GM19455 (cell line): Measurements from ENCODE around the gene GLRA3.

Experiments
- ATAC-seq: cut with Tn5 transposase; IDR thresholded peaks from one replicate; pipeline ENCODE4 v1.9.1; 2021; ENCODE audit not compliant: unreplicated experiment

Gene GLRA3

DNA sequence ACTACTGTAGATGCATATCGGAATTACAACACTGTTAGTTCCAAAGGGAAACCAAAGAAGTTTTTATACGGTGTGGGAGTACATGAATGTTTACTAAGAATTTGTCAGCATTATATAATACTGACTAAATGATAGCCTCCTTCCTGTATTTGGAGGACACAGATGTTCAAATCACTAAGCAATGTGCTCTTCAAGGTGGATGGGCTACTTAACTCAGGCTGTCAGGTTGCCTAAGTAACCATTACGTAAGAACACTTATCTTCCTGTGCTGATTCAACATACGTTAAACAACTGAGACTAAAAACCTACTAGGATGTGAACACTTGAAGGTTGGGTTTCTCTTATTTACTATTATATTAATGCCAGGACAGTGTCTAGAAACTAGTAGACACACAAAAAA is 224.8 kb downstream of the GLRA3 start:
- no peak for ATAC-seq

DNA sequence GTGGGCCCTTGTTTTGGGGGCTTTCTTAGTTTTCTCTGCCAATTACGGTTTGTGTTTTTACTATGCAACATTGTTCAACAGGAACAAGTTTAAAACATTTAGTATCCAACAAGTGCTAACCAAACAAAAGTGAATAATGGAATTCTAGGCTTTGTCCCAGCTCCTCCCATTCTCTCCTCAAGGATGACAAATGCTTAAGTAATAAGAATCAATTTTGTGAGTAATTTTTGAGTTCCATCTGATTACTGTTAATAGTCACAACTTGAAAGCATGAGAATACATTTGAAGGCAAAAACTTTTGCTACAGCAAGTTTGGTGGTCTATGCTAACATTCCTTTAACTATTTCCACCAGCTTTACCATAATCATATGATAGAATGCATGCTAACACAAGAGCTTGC is 228.7 kb downstream of the GLRA3 start:
- no peak for ATAC-seq

DNA sequence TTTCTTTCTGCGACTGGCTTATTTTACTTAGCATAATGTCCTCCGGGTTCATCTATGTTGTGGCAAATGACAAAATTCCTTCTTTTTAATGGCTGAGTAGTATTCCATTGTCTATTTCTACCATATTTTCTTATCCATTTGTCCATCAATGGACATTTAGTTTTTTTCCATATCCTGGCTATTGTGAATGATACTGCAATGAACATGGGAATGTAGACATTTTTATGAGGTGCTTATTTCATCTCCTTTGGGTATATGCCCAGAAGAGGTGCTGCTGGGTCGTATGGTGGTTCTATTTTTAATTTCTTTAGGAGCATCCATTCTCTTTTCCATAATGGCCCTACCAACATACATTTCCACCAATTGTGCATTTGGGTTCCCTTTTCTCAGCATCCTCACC is 230.2 kb downstream of the GLRA3 start:
- no peak for ATAC-seq

DNA sequence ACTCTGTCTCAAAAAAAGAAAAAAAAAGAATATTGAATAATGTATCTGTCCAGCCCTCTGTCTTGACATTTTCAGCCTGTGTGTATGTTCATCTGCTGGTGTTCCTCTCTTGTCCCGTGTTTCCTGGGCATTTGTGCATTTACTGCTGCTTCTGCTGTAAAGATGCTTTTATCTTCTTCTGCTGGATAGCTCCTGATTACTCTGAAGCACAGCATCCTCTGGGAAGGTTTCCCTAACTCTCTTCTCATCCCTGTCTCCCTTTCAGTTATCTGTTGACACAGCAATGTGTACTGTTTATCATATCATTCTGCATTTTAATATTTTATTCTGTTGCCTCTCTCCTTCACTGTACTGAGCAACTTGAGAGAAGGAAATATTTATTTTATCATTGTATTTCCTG is 232.5 kb downstream of the GLRA3 start:
- no peak for ATAC-seq

DNA sequence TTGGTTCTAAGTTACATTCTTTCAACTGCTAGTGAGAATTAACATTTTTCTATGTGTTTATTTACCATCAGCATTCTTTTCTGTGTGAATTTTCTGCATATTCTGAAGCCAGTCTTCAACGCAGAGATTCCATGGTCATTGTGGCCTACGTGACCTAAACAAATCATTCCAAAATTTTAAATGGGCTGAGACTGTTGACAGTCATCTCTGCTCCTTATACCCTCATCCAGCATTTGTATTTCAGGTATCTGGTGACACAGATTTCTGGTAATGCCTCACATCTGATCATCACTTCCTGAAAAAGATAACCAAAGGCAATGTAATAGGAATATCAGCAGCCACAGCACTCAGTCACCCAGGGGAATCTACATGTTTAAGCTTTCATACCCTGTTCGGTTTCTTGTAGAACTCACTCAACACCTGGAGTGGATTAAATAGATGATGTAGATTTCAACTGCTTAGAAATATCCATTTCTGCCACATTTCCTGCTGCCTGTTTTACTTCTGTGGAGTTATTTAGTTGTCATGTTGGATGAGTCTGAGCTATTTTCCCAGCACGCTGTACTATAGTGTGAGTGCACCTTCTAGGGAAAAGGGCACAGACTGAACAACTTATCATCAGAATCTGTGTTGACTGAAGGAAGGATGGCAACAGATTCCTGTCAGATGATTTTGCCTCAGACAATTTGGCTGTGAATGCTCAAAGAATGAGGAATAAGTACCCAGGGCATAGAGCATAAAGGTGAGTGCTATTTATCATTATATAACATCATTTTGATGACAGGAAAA is 233.7 kb downstream of the GLRA3 start:
- ATAC-seq, result no peak

DNA sequence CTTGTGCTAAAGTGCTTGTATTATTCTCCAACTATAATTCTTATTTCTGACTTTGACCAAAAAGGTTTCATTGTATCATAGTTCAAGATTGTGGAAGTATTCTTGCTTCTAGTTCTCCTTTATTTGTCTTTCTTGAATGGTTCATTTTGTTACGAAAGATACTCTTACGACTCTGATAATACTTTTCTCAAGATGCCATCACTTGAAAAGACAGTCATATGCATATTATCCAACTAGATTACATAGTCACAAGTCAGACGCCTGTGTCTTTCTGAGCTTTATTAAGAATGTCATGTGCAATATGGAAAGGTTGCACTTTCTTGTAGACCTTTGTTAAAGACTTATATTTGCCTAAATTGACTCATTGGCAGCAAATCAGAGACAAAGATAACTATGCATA is 235.3 kb downstream of the GLRA3 start:
- no peak for ATAC-seq

DNA sequence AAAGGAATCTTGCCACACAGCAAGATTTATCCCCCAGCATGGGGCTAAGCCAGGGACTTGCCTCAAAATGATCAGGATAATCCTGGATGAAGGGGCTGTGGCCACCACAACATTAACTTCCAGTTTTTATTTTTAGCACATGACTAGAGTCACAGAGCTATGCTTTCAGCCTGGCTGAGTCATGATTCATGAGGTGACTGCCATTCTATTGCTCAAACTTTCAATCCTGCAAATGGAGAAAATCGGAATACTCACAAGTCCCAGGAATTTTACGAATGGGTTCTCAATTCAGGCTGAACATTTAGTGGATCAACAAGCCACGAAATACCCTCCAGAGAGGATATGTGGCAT is 236.1 kb downstream of the GLRA3 start:
- no peak for ATAC-seq

DNA sequence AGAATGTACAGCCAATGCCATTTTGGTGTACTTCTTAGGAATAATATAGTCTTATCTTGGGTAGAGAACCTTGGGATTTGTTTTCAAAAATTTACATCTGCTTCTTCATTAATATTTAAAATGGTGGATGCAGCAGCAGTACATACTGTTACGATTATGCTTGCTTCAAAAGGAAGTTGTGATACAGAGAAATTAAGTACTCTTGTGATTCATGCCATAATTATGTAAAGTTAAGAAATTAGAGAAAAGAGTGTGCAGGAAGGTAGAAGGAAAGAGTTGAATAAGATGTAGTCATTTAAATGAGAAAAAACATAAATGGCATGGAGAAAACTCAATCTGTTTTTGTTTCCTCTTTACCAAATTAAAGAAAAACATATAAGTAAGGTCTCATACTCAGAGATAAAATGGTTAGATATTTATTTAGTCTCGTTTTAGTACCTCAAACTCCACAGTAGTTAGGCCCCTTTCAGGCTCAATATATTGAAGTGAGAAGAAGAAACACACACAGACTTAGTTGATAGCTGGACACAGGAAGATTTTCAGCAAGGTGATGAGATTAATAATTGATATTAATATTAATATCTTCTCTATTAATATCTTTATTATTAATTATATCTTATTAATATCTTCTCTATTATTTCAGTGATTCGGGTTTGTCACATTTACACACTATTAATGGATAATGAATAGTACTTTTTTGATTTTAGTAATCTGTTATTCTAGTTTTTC is 236.6 kb downstream of the GLRA3 start:
- ATAC-seq, result no peak

DNA sequence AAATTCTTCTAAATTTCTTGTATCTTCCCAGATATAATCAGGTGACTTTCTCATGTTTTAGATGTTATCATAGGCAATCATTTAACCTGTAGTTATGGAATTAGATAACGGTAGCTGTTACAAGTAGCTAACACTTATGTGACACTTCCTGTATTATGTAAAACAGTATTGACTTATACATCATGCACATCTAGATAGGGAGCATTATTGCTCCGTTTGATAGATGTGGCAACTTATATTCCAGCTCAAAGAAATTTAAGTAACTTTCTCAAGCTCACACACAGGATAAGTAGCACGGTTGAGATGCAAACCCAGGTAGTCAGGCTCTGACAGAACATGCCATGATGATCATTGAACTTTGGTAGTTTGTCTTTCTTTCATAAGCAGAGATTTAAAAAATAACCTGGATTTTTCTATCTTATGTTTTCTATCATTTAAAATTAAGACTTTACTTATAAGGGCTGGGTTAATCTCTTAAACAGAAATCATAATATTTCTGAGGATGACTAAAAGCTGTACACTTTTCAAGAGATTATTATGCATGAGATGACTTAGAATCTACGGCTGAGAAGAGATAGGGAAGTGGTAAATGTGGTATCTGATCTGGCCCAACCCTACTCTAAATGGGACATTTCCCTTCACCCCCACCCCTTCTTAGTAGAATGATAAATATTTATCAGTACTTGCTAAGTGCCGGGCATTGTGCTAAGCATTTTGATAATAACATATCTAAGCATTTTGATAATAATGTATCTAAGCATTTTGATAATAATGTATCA is 237.6 kb downstream of the GLRA3 start:
- ATAC-seq, result no peak

DNA sequence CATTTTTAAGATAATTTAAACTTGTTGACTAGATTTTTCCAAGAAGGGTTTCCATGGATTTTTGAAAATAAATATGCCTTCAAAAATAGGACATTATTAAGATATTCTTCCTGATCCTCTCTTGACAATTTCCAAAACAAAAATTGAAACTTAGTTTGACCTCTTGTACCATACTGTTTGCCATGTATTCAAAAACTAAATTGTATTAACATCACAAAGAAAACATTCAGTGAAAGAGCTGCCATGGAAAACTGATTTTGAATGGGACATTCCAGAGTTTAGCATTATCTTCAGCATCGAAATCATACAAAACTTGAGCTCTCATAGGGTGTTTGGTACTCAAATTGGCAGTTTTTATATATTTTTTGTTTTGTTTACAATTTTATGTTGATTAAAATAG is 238.7 kb downstream of the GLRA3 start:
- no peak for ATAC-seq
